Mucosa of descending colon (tissue), 3 donors: ENCODE measurements around the gene EIPR1. TPM values are rescaled to one million over a fixed set of nuclear protein-coding genes. Genes with fewer than 3 reads are reported as not detected.

Experiments used
- ATAC-seq: fragments of 200-7000 bp; cut with Tn5 transposase; one replicate; pipeline ENCODE4 v1.9.1; 2020; ENCODE audit warnings: mild to moderate bottlenecking, moderate library complexity
- DNase-seq, 3 donors: peaks; one replicate each; pipeline ENCODE4 v3.0.0-alpha.2; 2020
- H3K36me3 ChIP-seq: fragments of 200-600 bp; one replicate; pipeline ENCODE4 v1.8.0; 2021; ENCODE audit warnings: low read depth, mild to moderate bottlenecking
- H3K4me1 ChIP-seq: fragments of 200-600 bp; one replicate; pipeline ENCODE4 v1.8.0; 2021; ENCODE audit warnings: low read depth, mild to moderate bottlenecking
- H3K4me3 ChIP-seq: fragments of 200-600 bp; one replicate; pipeline ENCODE4 v1.8.0; 2021; ENCODE audit warnings: mild to moderate bottlenecking
- H3K9me3 ChIP-seq: fragments of 200-600 bp; one replicate; pipeline ENCODE4 v1.8.0; 2021; ENCODE audit warnings: mild to moderate bottlenecking
- intact Hi-C, 2 donors: fragments of 100-400 bp; cut with DNase I in 1 of 2; cut with micrococcal nuclease in 1 of 2; formaldehyde crosslinking; loops; one replicate each; pipeline versions ENCODE4 v1.11.0 to v1.11.1; 2022; cut with DNase I, micrococcal nuclease
- total RNA-seq, 3 donors: library from RNA; stranded (reverse); fragmentation: NEBNext Ultra II Directional in 2 of 3; extraction: Animal tissue kit (Norgen Biotek cat#: 25700) in 2 of 3; gene quantifications; one replicate each; pipeline versions ENCODE4 v1.2.1 to v1.2.4, GENCODE V29; 2021 to 2023
- TF ChIP-seq, protein P1 (sequence below): fragments of 200-600 bp; IDR thresholded peaks from one replicate; pipeline ENCODE4 v1.8.0; 2022; ENCODE audit warnings: antibody characterized with exemption, mild to moderate bottlenecking
- donor health status: DM: no; HTN: no; CAD: no; lungs with moderate emphysema.
- donor health status: DM: no; HTN: no; CAD: no.
- donor health status: DM: no; HTN: yes; CAD: no.

EIPR1 gene
- total RNA-seq, 3 donors from 2014 or later: 15.9 to 27.1 (median 25.0) TPM

DNA sequence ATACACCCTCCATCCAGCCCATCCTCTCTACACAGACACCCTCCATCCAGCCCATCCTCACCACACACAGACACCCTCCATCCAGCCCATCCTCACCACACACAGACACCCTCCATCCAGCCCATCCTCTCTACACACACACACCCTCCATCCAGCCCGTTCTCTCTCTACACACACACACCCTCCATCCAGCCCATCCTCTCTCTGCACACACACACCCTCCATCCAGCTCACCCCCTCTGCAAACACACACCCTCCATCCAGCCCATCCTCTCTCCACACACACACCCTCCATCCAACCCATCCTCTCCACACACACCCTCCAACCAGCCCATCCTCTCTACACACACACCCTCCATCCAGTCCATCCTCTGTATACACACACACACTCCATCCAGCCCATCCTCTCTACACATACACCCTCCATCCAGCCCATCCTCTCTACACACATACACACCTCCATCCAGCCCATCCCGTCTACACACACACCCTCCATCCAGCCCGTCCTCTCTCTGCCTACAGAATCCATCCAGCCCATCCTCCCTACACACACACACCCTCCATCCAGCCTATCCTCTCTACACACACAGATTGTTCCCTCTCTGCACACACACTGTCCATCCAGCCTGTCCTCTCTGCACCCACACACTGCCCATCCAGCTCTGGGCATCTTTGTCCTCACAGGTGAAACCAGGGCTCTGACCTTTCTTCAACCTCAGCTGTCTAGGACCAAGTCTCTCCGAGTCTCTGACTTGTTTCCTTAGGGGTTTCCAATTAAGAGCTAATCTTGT lies 81.2 kb downstream of the EIPR1 start:
- Histone ChIP-seq H3K36me3 (no peaks in the 10 kb centered on the region), H3K9me3 (no peaks in the 10 kb centered on the region), H3K4me1 (no peaks in the 10 kb centered on the region), H3K4me3 (no peak overlapping the region)
- intact Hi-C loops: no loop called here
- DNase-seq: no peak
- TF ChIP-seq, protein P1, sequence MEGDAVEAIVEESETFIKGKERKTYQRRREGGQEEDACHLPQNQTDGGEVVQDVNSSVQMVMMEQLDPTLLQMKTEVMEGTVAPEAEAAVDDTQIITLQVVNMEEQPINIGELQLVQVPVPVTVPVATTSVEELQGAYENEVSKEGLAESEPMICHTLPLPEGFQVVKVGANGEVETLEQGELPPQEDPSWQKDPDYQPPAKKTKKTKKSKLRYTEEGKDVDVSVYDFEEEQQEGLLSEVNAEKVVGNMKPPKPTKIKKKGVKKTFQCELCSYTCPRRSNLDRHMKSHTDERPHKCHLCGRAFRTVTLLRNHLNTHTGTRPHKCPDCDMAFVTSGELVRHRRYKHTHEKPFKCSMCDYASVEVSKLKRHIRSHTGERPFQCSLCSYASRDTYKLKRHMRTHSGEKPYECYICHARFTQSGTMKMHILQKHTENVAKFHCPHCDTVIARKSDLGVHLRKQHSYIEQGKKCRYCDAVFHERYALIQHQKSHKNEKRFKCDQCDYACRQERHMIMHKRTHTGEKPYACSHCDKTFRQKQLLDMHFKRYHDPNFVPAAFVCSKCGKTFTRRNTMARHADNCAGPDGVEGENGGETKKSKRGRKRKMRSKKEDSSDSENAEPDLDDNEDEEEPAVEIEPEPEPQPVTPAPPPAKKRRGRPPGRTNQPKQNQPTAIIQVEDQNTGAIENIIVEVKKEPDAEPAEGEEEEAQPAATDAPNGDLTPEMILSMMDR: no peak
- no peak for ATAC-seq

DNA sequence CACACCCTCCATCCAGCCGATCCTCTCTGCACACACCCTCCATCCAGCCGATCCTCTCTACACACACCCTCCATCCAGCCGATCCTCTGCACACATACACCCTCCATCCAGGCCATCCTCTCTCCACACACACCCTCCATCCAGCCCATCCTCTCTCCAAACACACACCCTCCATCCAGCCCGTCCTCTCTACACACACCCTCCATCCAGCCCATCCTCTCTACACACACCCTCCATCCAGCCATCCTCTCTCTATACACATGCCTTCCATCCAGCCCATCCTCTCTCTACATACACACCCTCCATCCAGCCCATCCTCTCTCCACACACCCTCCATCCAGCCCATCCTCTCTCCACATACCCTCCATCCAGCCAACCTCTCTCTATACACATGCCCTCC lies 83.1 kb downstream of the EIPR1 start:
- intact Hi-C loops: no loop called here
- Histone ChIP-seq H3K4me1 (no peaks in the 10 kb centered on the region), H3K4me3 (no peak overlapping the region), H3K36me3 (no peaks in the 10 kb centered on the region), H3K9me3 (no peaks in the 10 kb centered on the region)
- no peak for DNase-seq
- TF ChIP-seq, protein P1: no peak
- no peak for ATAC-seq

DNA sequence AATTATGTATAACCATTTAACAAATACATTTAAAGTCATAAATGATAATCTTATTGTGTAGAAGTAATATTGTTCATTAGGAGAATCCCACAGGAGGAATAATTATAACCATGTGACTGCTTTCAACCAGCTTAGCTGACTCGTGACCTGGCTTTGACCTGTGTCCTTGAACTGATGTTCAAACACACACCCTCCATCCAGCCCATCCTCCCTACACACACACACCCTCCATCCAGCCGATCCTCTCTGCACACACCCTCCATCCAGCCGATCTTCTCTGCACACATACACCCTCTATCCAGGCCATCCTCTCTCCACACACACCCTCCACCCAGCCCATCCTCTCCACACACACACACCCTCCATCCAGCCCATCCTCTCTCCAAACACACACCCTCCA lies 83.5 kb downstream of the EIPR1 start:
- no peaks in the 10 kb centered on the region for H3K36me3 ChIP-seq
- intact Hi-C loops: no loop called here
- TF ChIP-seq, protein P1: no peak
- ATAC-seq: no peak
- no peaks in the 10 kb centered on the region for H3K9me3 ChIP-seq
- no peak overlapping the region for H3K4me3 ChIP-seq
- no peak for DNase-seq
- no peaks in the 10 kb centered on the region for H3K4me1 ChIP-seq

DNA sequence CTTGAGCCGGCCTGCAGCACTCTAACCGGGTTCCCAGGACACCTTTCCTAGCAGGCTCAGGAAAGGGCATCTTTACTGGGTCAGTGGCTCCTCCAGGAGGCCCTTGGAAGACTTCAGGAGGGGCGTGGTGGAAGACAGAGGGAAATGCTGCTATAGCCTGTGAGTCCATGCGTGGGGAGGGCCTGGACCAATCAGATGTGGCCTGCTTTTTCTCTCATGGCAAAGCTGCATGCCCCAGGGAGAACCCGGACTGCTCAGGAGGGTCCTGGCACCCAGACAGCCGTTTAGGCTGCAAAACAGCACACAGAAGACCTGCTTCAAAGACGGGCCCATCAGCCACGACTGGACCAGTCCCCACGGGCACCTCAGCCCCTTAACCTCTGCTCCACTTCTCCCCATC lies 84.4 kb downstream of the EIPR1 start:
- Histone ChIP-seq H3K36me3 (no peaks in the 10 kb centered on the region), H3K4me3 (no peak overlapping the region), H3K4me1 (no peaks in the 10 kb centered on the region), H3K9me3 (no peaks in the 10 kb centered on the region)
- DNase-seq (no peak), ATAC-seq (no peak)
- intact Hi-C loops: no loop called here
- TF ChIP-seq, protein P1: no peak

DNA sequence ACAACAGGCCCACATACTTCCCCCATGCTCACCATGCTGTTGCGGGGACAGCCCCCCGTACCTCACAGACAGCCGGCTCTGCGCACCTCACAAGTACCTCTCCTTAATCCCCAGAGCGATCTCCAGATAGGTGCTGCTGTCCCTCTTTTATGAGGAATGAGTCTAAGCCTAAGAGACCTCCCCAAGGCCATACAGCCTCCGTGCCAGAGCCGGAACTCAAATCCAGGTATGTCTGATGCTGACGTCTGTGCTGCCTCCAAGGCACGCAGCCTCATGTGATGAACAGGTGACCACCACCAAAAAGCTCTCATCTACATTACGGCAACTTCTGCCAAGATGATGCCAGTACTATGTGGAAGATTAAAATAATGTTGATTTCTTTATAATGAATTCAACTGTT lies 85.2 kb downstream of the EIPR1 start:
- H3K9me3 ChIP-seq: no peaks in the 10 kb centered on the region
- ATAC-seq (no peak), DNase-seq (no peak)
- no peak overlapping the region for H3K4me3 ChIP-seq
- intact Hi-C loops: no loop called here
- TF ChIP-seq, protein P1: no peak
- H3K4me1 ChIP-seq: no peaks in the 10 kb centered on the region
- no peaks in the 10 kb centered on the region for H3K36me3 ChIP-seq
